ENCODE data around the gene NEDD4L.
A peak's percentile ranks its signal among the peaks of the same experiment; 100 is the strongest.
"Not testable (repeated sequence)": the region's sequence is repeated elsewhere in the genome, so short reads cannot be mapped to it uniquely, and the experiment has no call there.

NEDD4L gene

GRCh38 chr18:58408665-58409064 lies 364.6 kb downstream of the NEDD4L start:
- DNase-seq = no peak

GRCh38 chr18:58409802-58410445 lies 365.9 kb downstream of the NEDD4L start:
- no peak for DNase-seq

GRCh38 chr18:58411323-58411722 lies 367.3 kb downstream of the NEDD4L start:
- no peak for DNase-seq

- peak; percentile 82 for DNase-seq
These were observed 369.0 kb downstream of the NEDD4L start for GRCh38 chr18:58412844-58413666.

- no peak for DNase-seq
These were observed 369.9 kb downstream of the NEDD4L start for GRCh38 chr18:58413667-58414628.

GRCh38 chr18:58416014-58416703 lies 372.1 kb downstream of the NEDD4L start:
- no peak for DNase-seq

GRCh38 chr18:58416704-58417683 lies 373.0 kb downstream of the NEDD4L start:
- DNase-seq = no peak

- DNase-seq = no peak
These were observed 373.7 kb downstream of the NEDD4L start for GRCh38 chr18:58417752-58418151.

GRCh38 chr18:58418361-58418760 lies 374.3 kb downstream of the NEDD4L start:
- DNase-seq = no peak

- DNase-seq = no peak
These were observed 375.7 kb downstream of the NEDD4L start for GRCh38 chr18:58419587-58420199.

- DNase-seq = no peak
These were observed 382.6 kb downstream of the NEDD4L start for GRCh38 chr18:58426611-58427010.

- no peak for DNase-seq
These were observed 383.3 kb downstream of the NEDD4L start for GRCh38 chr18:58427321-58427720.

GRCh38 chr18:58429442-58429841 lies 385.4 kb downstream of the NEDD4L start:
- DNase-seq = no peak

GRCh38 chr18:58431215-58431614 lies 387.2 kb downstream of the NEDD4L start:
- DNase-seq = no peak

GRCh38 chr18:58432050-58432727 lies 388.2 kb downstream of the NEDD4L start:
- DNase-seq = no peak

GRCh38 chr18:58435221-58436005 lies 391.4 kb downstream of the NEDD4L start:
- DNase-seq = not testable (repeated sequence)

- DNase-seq = no peak
These were observed 394.3 kb downstream of the NEDD4L start for GRCh38 chr18:58438161-58438957.

- DNase-seq = no peak
These were observed 394.9 kb downstream of the NEDD4L start for GRCh38 chr18:58438958-58439300.

GRCh38 chr18:58443671-58444070 lies 399.6 kb downstream of the NEDD4L start:
- no peak for DNase-seq
